H1 (cell line): ENCODE results near the gene TBC1D22A. TPM values are rescaled to one million over a fixed set of nuclear protein-coding genes. Genes with fewer than 3 reads are reported as not detected.

Experiments used
- BRCA1 ChIP-seq: IDR thresholded peaks from 2 replicates; pipeline ENCODE4 v1.6.1; 2012; ENCODE audit warnings: low read depth, low read length, improper control_type of control experiment
- CBX5 ChIP-seq: fragments of 300-800, 300-1000 bp; sonication (generic); IDR thresholded peaks from 2 replicates; pipeline ENCODE4 v1.7.1; 2016; ENCODE audit warnings: antibody characterized with exemption, low read length, low read depth
- CBX8 ChIP-seq: fragments of 300-800, 300-1000 bp; sonication (generic); IDR thresholded peaks from 2 replicates; pipeline ENCODE4 v1.7.1; 2016; ENCODE audit warnings: low read depth, low read length, borderline replicate concordance
- CHD2 ChIP-seq: IDR thresholded peaks from 2 replicates; pipeline ENCODE4 v1.6.1; 2012; ENCODE audit warnings: low read length, improper control_type of control experiment
- CHD7 ChIP-seq: fragments of 300-600 bp; sonication (generic); IDR thresholded peaks from 2 replicates; pipeline ENCODE4 v1.7.1; 2012; ENCODE audit warnings: low read length, moderate library complexity, mild to moderate bottlenecking, inconsistent platforms; ENCODE audit not compliant: insufficient replicate concordance
- FOSL1 ChIP-seq: IDR thresholded peaks from 2 replicates; pipeline ENCODE4 v1.6.1; 2011; ENCODE audit warnings: mild to moderate bottlenecking, low read depth, low read length, moderate library complexity; ENCODE audit not compliant: insufficient read depth
- GTF2F1 ChIP-seq: IDR thresholded peaks from 2 replicates; pipeline ENCODE4 v1.6.1; 2012; ENCODE audit warnings: low read depth, low read length, improper control_type of control experiment, borderline replicate concordance
- HDAC2 ChIP-seq, 2 experiments: fragments of 300-600 bp in 1 of 2; sonication (generic) in 1 of 2; IDR thresholded peaks; 2 replicates each; pipeline ENCODE4 v1.6.1; 2011 to 2012; ENCODE audit warnings: low read depth in 2 of 2, low read length in 2 of 2, mild to moderate bottlenecking in 2 of 2, moderate library complexity in 2 of 2, borderline replicate concordance in 1 of 2, inconsistent platforms in 1 of 2
- KDM4A ChIP-seq: IDR thresholded peaks from one replicate; pipeline ENCODE4 v1.7.1; 2012; ENCODE audit warnings: low read depth, mild to moderate bottlenecking, moderate library complexity, low read length, inconsistent platforms; ENCODE audit not compliant: severe bottlenecking
- TAF1 ChIP-seq: IDR thresholded peaks from 2 replicates; pipeline ENCODE4 v1.6.1; 2011; ENCODE audit warnings: mild to moderate bottlenecking, low read depth, low read length
- TAF7 ChIP-seq: optimal IDR thresholded peaks from 2 replicates; pipeline ENCODE3; 2011; ENCODE audit warnings: low read depth, mild to moderate bottlenecking, inconsistent platforms, low read length, moderate library complexity, borderline replicate concordance
- TEAD4 ChIP-seq: IDR thresholded peaks from 2 replicates; pipeline ENCODE4 v1.6.1; 2012; ENCODE audit warnings: low read depth, low read length, inconsistent platforms, mixed read lengths
- polyA plus RNA-seq, 7 experiments: library from polyadenylated mRNA; depleted of rRNA in 3 of 7; stranded (reverse) in 5 of 7; unstranded in 2 of 7; fragments of >200 nt in 5 of 7; fragments of 200-250 nt in 2 of 7; gene quantifications; 1 replicate in 5 of 7; 2 replicates in 1 of 7; 4 replicates in 1 of 7; pipeline versions ENCODE4 v1.2.1 to v1.2.3, GENCODE V29; 2011 to 2013; ENCODE audit warnings: missing spikeins in 2 of 7, mixed read lengths in 2 of 7
- total RNA-seq: library from RNA; stranded (reverse); fragmentation: NEBNext Ultra II Directional; extraction: Animal tissue kit (Norgen Biotek cat#: 25700); gene quantifications from 2 replicates; pipeline ENCODE4 v1.2.1, GENCODE V29; 2021

The TBC1D22A gene
- total and polyA plus RNA-seq, 2 of the 8 experiments (the other 6 are each of a cell fraction or from before 2014, with no cell fraction given) = 11.9 to 18.4 TPM

- TF ChIP-seq CHD7 (no peak), TEAD4 (no peak), FOSL1 (no peak), KDM4A (no peak), BRCA1 (no peak), TAF1 (no peak), CHD2 (no peak), GTF2F1 (no peak), HDAC2 (IDR thresholded peaks at IDR 0.05; ENCODE audit: borderline replicate concordance in 1 of 2, low read depth in 2 of 2, low read length in 2 of 2) (no peak), CBX5 (no peak), CBX8 (no peak), TAF7 (no peak)
These were observed 441.1 kb downstream of the TBC1D22A start (continued) for GRCh38 chr22:47203554-47203991.
